HG03342 (cell line): ENCODE measurements around the gene SEC61G.

Experiments
- ATAC-seq: cut with Tn5 transposase; IDR thresholded peaks from one replicate; pipeline ENCODE4 v1.9.1; 2021; ENCODE audit warnings: mild to moderate bottlenecking, moderate library complexity; ENCODE audit not compliant: unreplicated experiment

SEC61G gene

GRCh38 chr7:54769203-54769602, 10.2 kb upstream of the SEC61G start:
- no peak for ATAC-seq

GRCh38 chr7:54764861-54765260, 5.8 kb upstream of the SEC61G start:
- no peak for ATAC-seq

GRCh38 chr7:54757711-54758110, 1.3 kb downstream of the SEC61G start:
- no peak for ATAC-seq

GRCh38 chr7:54749200-54749599, 9.8 kb downstream of the SEC61G start:
- ATAC-seq: no peak

- no peak for ATAC-seq
Observed at GRCh38 chr7:54747234-54747633, 11.8 kb downstream of the SEC61G start.

GRCh38 chr7:54743580-54743979, 15.4 kb downstream of the SEC61G start:
- ATAC-seq: no peak

- ATAC-seq: no peak
Observed at GRCh38 chr7:54738737-54739136, 20.3 kb downstream of the SEC61G start.

- ATAC-seq: no peak
Observed at GRCh38 chr7:54729107-54729506, 29.9 kb downstream of the SEC61G start.

- no peak for ATAC-seq
Observed at GRCh38 chr7:54728411-54728810, 30.6 kb downstream of the SEC61G start.

GRCh38 chr7:54725255-54725654, 33.8 kb downstream of the SEC61G start:
- no peak for ATAC-seq

- ATAC-seq: no peak
Observed at GRCh38 chr7:54722502-54722901, 36.5 kb downstream of the SEC61G start.

- no peak for ATAC-seq
Observed at GRCh38 chr7:54722026-54722425, 37.0 kb downstream of the SEC61G start.

- ATAC-seq: no peak
Observed at GRCh38 chr7:54719974-54720373, 39.0 kb downstream of the SEC61G start.

- ATAC-seq: no peak
Observed at GRCh38 chr7:54719425-54719824, 39.6 kb downstream of the SEC61G start.

GRCh38 chr7:54712820-54713219, 46.2 kb downstream of the SEC61G start:
- ATAC-seq: no peak

GRCh38 chr7:54711900-54712595, 47.0 kb downstream of the SEC61G start:
- no peak for ATAC-seq

GRCh38 chr7:54709283-54709682, 49.7 kb downstream of the SEC61G start:
- no peak for ATAC-seq

- no peak for ATAC-seq
Observed at GRCh38 chr7:54705436-54705835, 53.6 kb downstream of the SEC61G start.

GRCh38 chr7:54704851-54705250, 54.2 kb downstream of the SEC61G start:
- no peak for ATAC-seq
